HG03378 (cell line): ENCODE results near the gene ENGASE.

Source experiments
- ATAC-seq: cut with Tn5 transposase; IDR thresholded peaks from one replicate; pipeline ENCODE4 v1.9.1; 2021; ENCODE audit warnings: mild to moderate bottlenecking, moderate library complexity; ENCODE audit not compliant: unreplicated experiment

Gene ENGASE

GRCh38 chr17:79135011-79135410 is 60.4 kb downstream of the ENGASE start:
- ATAC-seq = no peak

GRCh38 chr17:79135628-79136405 is 61.2 kb downstream of the ENGASE start:
- no peak for ATAC-seq
